Measurements from ENCODE around the gene HDGFL2. TPM values are rescaled to one million over a fixed set of nuclear protein-coding genes. Genes with fewer than 3 reads are reported as not detected.

HDGFL2 gene
- total RNA-seq: 10 to 100 TPM; 29.9 to 54.6 (median 34.9) TPM
- polyA plus RNA-seq: 10 to 100 TPM; 22.0 to 74.7 (median 55.8) TPM
- long read RNA-seq, donor 1, transcript HDGFL2-208 (16 exons, 2,281 nt): major isoform, 5 of 7 reads
- long read RNA-seq, donor 1, partial matches to known transcripts: 0 of 7 reads
- long read RNA-seq, donor 1, other reads (novel, unspliced or antisense): 0 of 7 reads
- long read RNA-seq, donor 2, partial matches to known transcripts: 0 of 3 reads
- long read RNA-seq, donor 2, other reads (novel, unspliced or antisense): 0 of 3 reads
- long read RNA-seq, donor 3, partial matches to known transcripts: 0 of 1 reads
- long read RNA-seq, donor 3, other reads (novel, unspliced or antisense): 0 of 1 reads
- long read RNA-seq, donor 4, partial matches to known transcripts: 3 of 3 reads
- long read RNA-seq, donor 4, other reads (novel, unspliced or antisense): 0 of 3 reads
- long read RNA-seq, donor 5, transcript HDGFL2-210 (16 exons, 2,255 nt): minor isoform, 30 of 175 reads
- long read RNA-seq, donor 5, transcript HDGFL2-208 (16 exons, 2,281 nt): major isoform, 111 of 175 reads
- long read RNA-seq, donor 5, partial matches to known transcripts: 19 of 175 reads
- long read RNA-seq, donor 5, other reads (novel, unspliced or antisense): 15 of 175 reads
- long read RNA-seq, donor 6, partial matches to known transcripts: 1 of 1 reads
- long read RNA-seq, donor 6, other reads (novel, unspliced or antisense): 0 of 1 reads
- long read RNA-seq, donor 7, partial matches to known transcripts: 7 of 11 reads
- long read RNA-seq, donor 7, other reads (novel, unspliced or antisense): 0 of 11 reads
- long read RNA-seq, donor 8, transcript HDGFL2-208 (16 exons, 2,281 nt): major isoform, 6 of 18 reads
- long read RNA-seq, donor 8, partial matches to known transcripts: 10 of 18 reads
- long read RNA-seq, donor 8, other reads (novel, unspliced or antisense): 0 of 18 reads
- long read RNA-seq, donor 9, partial matches to known transcripts: 6 of 9 reads
- long read RNA-seq, donor 9, other reads (novel, unspliced or antisense): 0 of 9 reads
- long read RNA-seq, donor 10, partial matches to known transcripts: 0 of 2 reads
- long read RNA-seq, donor 10, other reads (novel, unspliced or antisense): 0 of 2 reads

DNA sequence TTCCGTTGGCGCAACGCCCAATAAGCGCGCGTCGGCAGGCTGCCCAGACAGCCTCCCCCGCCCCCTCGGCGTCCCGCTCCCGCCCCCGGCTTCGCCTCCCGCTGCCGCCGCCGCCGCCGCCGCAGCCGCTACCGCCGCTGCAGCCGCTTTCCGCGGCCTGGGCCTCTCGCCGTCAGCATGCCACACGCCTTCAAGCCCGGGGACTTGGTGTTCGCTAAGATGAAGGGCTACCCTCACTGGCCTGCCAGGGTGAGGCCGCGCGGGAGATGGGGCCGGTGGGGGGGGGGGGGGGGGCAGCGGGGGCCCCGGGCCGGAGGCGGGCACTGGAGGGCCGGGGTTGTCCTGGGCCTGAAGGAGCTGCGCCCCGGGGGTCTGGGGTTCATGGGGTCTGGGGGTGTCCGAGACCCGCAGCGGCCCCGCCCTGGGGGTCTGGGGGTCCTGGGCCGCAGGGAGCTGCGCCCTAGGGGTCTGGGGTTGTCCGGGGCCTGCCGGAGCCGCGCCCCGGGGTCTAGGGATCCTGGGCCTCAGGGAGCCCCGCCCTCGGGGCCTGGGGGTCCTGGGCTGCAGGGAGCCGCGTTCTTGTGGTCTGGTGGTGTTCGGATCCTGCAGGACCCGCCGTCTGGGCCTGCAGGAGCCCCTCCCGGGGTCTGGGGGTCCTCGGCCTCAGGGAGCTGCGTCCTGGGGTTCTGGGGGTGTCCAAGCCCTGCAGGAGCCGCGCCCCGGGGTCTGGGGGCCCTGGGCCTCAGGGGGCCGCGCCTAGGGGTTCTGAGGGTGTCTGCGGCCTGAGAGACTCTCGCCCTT is at the start of gene HDGFL2:
Gene HDGFL2 (plus strand): TSS at position 124 of the 801 bp plus-strand sequence. CDS start 54 bp downstream, at position 178.
- TF ChIP-seq POLR2A (IDR thresholded peaks at IDR 0.05): no peak
- H3K4me3 ChIP-seq: peak within 1 kb of the TSS; percentile 37 to 71 (median 64)
- WGBS, 4 donors: 0 to 1% (median 0%) methylated on average over 15 to 67 of the region's 71 CpGs; no CpG with 5 or more reads in 1 of the 4 donors
- H3K36me3 ChIP-seq (replicated peaks in 1 of 2): peaks cover 0 to 17% of the 10 kb centered on the region in 2 donors
- H3K4me1 ChIP-seq (replicated peaks in 1 of 2): peaks cover 16 to 20% of the 10 kb centered on the region in 2 donors
- H3K9me3 ChIP-seq (replicated peaks in 1 of 3): no peaks in the 10 kb centered on the region
- intact Hi-C loops (cut with DNase I): no loop called here
- peak in 1 of 7 donors; percentile 43 for DNase-seq
- H3K27ac ChIP-seq: peak within 1 kb of the TSS; percentile 33 to 81 (median 73)
- no peaks in the 10 kb centered on the region for H3K27me3 ChIP-seq

DNA sequence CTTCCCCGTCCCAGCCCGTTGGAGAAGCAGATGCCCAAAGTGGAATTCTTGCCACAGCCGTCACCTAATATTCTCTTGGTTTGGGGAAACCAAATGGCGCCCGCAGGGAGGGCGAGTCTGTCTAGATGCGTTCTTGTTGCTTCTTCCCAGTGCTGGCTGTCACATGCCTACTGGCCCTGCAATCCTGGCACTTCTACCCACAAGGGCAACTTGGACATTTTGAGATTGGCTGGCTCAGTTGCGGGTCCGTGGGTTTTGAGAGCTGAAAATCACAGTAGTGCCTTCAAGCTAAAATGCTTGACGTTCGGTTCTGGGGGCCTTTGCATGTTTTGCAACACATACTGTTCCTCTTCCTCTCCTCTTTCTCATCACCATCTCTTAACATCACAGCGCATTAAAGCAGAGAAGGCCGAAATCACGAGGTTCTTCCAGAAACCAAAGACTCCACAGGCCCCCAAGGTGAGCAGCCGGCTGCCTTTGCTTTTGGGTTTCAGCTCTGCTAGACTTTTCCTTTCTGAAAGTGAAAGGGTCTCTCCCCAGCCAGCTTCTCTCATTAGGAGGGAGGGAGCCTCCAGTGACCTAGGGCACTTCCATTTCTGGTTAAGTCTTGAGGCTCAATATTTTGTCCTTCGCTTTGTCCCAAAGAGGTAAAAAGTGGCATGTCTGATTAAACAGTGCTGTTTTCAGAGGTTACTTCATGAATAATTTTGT is 48.5 kb upstream of the HDGFL2 start:
- no peak for DNase-seq
- WGBS, 4 donors: 83 to 95% (median 89%) methylated on average over 16 of the region's 16 CpGs
- no peaks in the 10 kb centered on the region for H3K9me3 ChIP-seq (replicated peaks in 1 of 3)
- no peaks in the 10 kb centered on the region for H3K36me3 ChIP-seq (replicated peaks in 1 of 2)
- no peaks in the 10 kb centered on the region for H3K27me3 ChIP-seq
- H3K27ac ChIP-seq: no peak overlapping the region
- no peaks in the 10 kb centered on the region for H3K4me1 ChIP-seq (replicated peaks in 1 of 2)
- no peak overlapping the region for H3K4me3 ChIP-seq
- intact Hi-C loops (cut with DNase I): no loop called here
- TF ChIP-seq POLR2A (IDR thresholded peaks at IDR 0.05): no peak
- TF ChIP-seq, protein P1, sequence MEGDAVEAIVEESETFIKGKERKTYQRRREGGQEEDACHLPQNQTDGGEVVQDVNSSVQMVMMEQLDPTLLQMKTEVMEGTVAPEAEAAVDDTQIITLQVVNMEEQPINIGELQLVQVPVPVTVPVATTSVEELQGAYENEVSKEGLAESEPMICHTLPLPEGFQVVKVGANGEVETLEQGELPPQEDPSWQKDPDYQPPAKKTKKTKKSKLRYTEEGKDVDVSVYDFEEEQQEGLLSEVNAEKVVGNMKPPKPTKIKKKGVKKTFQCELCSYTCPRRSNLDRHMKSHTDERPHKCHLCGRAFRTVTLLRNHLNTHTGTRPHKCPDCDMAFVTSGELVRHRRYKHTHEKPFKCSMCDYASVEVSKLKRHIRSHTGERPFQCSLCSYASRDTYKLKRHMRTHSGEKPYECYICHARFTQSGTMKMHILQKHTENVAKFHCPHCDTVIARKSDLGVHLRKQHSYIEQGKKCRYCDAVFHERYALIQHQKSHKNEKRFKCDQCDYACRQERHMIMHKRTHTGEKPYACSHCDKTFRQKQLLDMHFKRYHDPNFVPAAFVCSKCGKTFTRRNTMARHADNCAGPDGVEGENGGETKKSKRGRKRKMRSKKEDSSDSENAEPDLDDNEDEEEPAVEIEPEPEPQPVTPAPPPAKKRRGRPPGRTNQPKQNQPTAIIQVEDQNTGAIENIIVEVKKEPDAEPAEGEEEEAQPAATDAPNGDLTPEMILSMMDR (IDR thresholded peaks at IDR 0.05): no peak

DNA sequence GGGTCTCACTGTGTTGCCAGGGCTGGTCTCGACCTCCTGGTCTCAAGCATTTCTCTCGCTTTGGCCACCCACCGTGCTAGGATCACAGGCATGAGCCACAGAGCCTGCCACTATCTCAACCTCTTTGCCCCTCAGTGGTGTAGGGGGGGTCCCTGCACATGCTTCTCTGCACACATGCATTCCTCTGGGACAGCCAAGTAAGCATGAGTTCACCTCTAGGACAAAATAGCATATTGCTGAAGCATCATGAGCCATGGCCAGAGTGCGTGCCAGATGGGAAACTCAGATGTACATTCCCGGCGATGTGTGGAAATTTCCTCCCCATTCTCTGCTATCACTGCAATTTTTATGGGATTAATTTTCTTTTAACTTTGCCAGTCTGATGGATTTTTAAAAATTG is 46.6 kb upstream of the HDGFL2 start:
- DNase-seq: no peak
- TF ChIP-seq, protein P1 (IDR thresholded peaks at IDR 0.05): no peak
- no peak for TF ChIP-seq POLR2A (IDR thresholded peaks at IDR 0.05)
- intact Hi-C loops (cut with DNase I): no loop called here
- H3K4me3 ChIP-seq: no peak overlapping the region
- 95 to 96% (median 96%) methylated on average over 6 of the region's 6 CpGs for WGBS, 4 donors
- no peaks in the 10 kb centered on the region for H3K4me1 ChIP-seq (replicated peaks in 1 of 2)
- H3K27me3 ChIP-seq: no peaks in the 10 kb centered on the region
- no peaks in the 10 kb centered on the region for H3K9me3 ChIP-seq (replicated peaks in 1 of 3)
- no peak overlapping the region for H3K27ac ChIP-seq
- H3K36me3 ChIP-seq (replicated peaks in 1 of 2): no peaks in the 10 kb centered on the region

Data from adrenal gland (tissue), 19 donors.